Measurements from ENCODE around the gene PRICKLE1. TPM values are rescaled to one million over a fixed set of nuclear protein-coding genes. Genes with fewer than 3 reads are reported as not detected.

Gene PRICKLE1
- total and polyA plus RNA-seq, 2 of the 13 experiments (the other 11 are each of a cell fraction or from before 2014, with no cell fraction given) = not detected

- TF ChIP-seq BCLAF1 (IDR thresholded peaks at IDR 0.05) = no peak
- TF ChIP-seq ZNF687 (CRISPR knock-in tag; IDR thresholded peaks at IDR 0.05) = peak; percentile 63
- no peak for TF ChIP-seq ZNF891 (CRISPR knock-in tag; IDR thresholded peaks at IDR 0.05)
- TF ChIP-seq NKX3-1 (CRISPR knock-in tag; IDR thresholded peaks at IDR 0.05) = no peak
- no peak for TF ChIP-seq ZNF773 (CRISPR knock-in tag; IDR thresholded peaks at IDR 0.05; ENCODE audit: borderline replicate concordance)
- TF ChIP-seq MTERF4 (CRISPR knock-in tag; IDR thresholded peaks at IDR 0.05) = no peak
- peak; percentile 89 for TF ChIP-seq RAD21 (CRISPR knock-in tag; IDR thresholded peaks at IDR 0.05)
- TF ChIP-seq EHMT2 (IDR thresholded peaks at IDR 0.05; ENCODE audit: borderline replicate concordance, low read depth, low read length) = no peak
- TF ChIP-seq CSRNP2 (CRISPR knock-in tag; conservative IDR thresholded peaks at IDR 0.05; ENCODE audit: low read depth) = no peak
- TF ChIP-seq AGO1 (IDR thresholded peaks at IDR 0.05; ENCODE audit: low read depth, low read length, poor library complexity, severe bottlenecking) = no peak
- no peak for TF ChIP-seq ZBTB25 (CRISPR knock-in tag; IDR thresholded peaks at IDR 0.05)
- no peak for TF ChIP-seq ZNF350 (CRISPR knock-in tag; IDR thresholded peaks at IDR 0.05; ENCODE audit: borderline replicate concordance, low read depth)
- peak; percentile 35; the same call in 1 of the 2 replicates for TF ChIP-seq ZNF331 (CRISPR knock-in tag; IDR thresholded peaks at IDR 0.05)
These were observed 106.6 kb downstream of the PRICKLE1 start (continued) for GRCh38 chr12:42482748-42483520.
